GM20000 (cell line): Measurements from ENCODE around the gene LRMDA.

Experiments used
- DNase-seq: peaks from one replicate; pipeline ENCODE4 v3.0.0; 2012; ENCODE audit warnings: low spot score
- TF ChIP-seq, protein P1 (sequence below): IDR thresholded peaks from 2 replicates; pipeline ENCODE4 v1.5.1; 2012; ENCODE audit warnings: mild to moderate bottlenecking, control low read depth; ENCODE audit errors: extremely low read depth, missing control alignments

The LRMDA gene

GRCh38 chr10:75904499-75905283 is 473.3 kb downstream of the LRMDA start:
- TF ChIP-seq, protein P1, sequence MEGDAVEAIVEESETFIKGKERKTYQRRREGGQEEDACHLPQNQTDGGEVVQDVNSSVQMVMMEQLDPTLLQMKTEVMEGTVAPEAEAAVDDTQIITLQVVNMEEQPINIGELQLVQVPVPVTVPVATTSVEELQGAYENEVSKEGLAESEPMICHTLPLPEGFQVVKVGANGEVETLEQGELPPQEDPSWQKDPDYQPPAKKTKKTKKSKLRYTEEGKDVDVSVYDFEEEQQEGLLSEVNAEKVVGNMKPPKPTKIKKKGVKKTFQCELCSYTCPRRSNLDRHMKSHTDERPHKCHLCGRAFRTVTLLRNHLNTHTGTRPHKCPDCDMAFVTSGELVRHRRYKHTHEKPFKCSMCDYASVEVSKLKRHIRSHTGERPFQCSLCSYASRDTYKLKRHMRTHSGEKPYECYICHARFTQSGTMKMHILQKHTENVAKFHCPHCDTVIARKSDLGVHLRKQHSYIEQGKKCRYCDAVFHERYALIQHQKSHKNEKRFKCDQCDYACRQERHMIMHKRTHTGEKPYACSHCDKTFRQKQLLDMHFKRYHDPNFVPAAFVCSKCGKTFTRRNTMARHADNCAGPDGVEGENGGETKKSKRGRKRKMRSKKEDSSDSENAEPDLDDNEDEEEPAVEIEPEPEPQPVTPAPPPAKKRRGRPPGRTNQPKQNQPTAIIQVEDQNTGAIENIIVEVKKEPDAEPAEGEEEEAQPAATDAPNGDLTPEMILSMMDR = no peak
- no peak for DNase-seq

DNA sequence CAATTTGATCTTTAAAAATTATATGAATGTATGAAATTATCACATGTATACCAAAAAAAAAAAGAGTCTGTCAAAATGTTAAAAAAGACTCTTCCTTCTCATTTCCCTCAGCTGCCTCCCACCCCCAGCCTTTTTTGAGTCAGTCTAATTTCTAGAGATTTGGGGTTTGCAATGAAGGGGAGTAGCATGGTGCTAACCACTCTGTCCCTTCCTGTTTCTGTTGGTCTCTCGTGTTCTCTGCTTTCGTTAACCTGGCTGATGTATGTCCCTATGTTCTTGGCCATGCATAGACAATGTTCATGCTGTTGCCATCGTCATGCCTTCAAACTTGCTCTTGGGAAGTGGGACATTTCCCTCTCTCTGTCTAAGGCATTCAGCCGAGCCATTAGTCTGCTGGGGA is 474.1 kb downstream of the LRMDA start:
- TF ChIP-seq, protein P1 = no peak
- DNase-seq = no peak

DNA sequence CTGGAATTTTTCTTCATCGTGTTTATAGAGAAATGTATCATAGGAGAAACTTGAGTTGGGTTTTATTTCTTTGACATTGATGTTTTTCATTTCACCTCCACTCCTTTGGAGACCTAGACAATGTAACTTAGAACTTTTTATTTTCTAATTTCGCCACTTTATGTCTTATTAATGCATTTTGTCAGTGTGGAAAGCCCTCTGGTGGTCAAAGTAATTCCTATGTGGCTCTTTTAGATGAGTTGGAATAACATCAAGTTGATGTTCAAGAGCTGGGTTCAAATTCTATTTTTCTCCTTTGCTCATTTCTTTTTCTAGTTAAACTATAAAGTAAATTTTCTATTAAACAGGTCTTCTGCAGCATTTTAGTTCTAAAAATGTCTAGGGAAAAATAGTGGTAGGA is 478.6 kb downstream of the LRMDA start:
- no peak for DNase-seq
- TF ChIP-seq, protein P1 = no peak

- no peak for DNase-seq
- TF ChIP-seq, protein P1 = no peak
Measured at GRCh38 chr10:75911426-75911825, 480.0 kb downstream of the LRMDA start.

GRCh38 chr10:75916906-75917305 is 485.5 kb downstream of the LRMDA start:
- TF ChIP-seq, protein P1 = no peak
- DNase-seq = no peak

GRCh38 chr10:75919913-75920312 is 488.5 kb downstream of the LRMDA start:
- no peak for DNase-seq
- TF ChIP-seq, protein P1 = no peak

DNA sequence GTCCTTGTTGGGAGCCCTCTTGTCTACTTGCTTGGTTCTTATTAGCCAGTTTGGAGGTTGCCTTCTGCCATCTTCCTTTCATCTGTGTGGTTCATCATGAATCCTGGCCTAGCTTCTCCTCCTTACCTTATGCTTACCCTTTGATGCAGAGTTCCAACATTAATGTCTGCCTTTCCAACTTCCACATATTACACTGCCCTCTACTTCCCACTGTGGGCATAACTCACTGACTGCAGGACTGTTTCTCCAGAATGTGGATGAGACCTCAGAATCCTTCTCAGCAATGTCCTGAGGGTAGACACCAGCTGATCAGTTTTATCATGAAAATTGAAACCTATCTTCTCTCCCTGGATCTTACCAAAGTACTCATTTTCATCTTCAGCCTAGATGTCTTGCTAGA is 491.0 kb downstream of the LRMDA start:
- TF ChIP-seq, protein P1 = no peak
- no peak for DNase-seq
